Neural progenitor cell (in vitro differentiated cells): ENCODE data around the gene AJAP1. TPM values are rescaled to one million over a fixed set of nuclear protein-coding genes. Genes with fewer than 3 reads are reported as not detected.
"Not testable (repeated sequence)": the region's sequence is repeated elsewhere in the genome, so short reads cannot be mapped to it uniquely, and the experiment has no call there.

Source experiments
- DNase-seq: peaks from one replicate; pipeline ENCODE4 v3.0.0-alpha.2; 2016; ENCODE audit warnings: low spot score
- H2AFZ ChIP-seq: fragments of 200-600 bp; sonication (generic); replicated peaks from 2 replicates; pipeline ENCODE4 v1.6.1; 2016; ENCODE audit warnings: antibody characterized with exemption
- H3F3A ChIP-seq: fragments of 200-600 bp; sonication (generic); 2 replicates; pipeline ENCODE4 v1.6.1; 2016; ENCODE audit warnings: antibody characterized with exemption, low read depth
- H3K27ac ChIP-seq: fragments of 200-600 bp; sonication (generic); 2 replicates; pipeline ENCODE4 v1.5.1; 2016; ENCODE audit warnings: mild to moderate bottlenecking
- H3K27me3 ChIP-seq: fragments of 200-600 bp; sonication (generic); 2 replicates; pipeline ENCODE4 v1.6.1; 2016; ENCODE audit warnings: mild to moderate bottlenecking, moderate library complexity
- H3K36me3 ChIP-seq: fragments of 200-600 bp; sonication (generic); 2 replicates; pipeline ENCODE4 v1.5.1; 2016
- H3K4me1 ChIP-seq: fragments of 200-600 bp; sonication (generic); 2 replicates; pipeline ENCODE4 v1.6.1; 2016; ENCODE audit warnings: mixed run types
- H3K4me2 ChIP-seq: fragments of 200-600 bp; sonication (generic); 2 replicates; pipeline ENCODE4 v1.6.1; 2016
- H3K4me3 ChIP-seq: fragments of 200-600 bp; sonication (generic); 2 replicates; pipeline ENCODE4 v1.5.1; 2016
- H3K79me2 ChIP-seq: fragments of 200-600 bp; sonication (generic); 2 replicates; pipeline ENCODE4 v1.6.1; 2016; ENCODE audit warnings: low read depth
- H3K9ac ChIP-seq: fragments of 200-600 bp; sonication (generic); 2 replicates; pipeline ENCODE4 v1.6.1; 2016
- H3K9me3 ChIP-seq: fragments of 200-600 bp; sonication (generic); 2 replicates; pipeline ENCODE4 v1.5.1; 2016; ENCODE audit warnings: low read depth
- H4K20me1 ChIP-seq: fragments of 200-600 bp; sonication (generic); 2 replicates; pipeline ENCODE4 v1.6.1; 2016; ENCODE audit warnings: low read depth
- H3K27ac Mint-ChIP-seq: 3 replicates; pipeline ENCODE4 v1.8.0; 2021; ENCODE audit warnings: mixed read lengths
- H3K27me3 Mint-ChIP-seq: 2 replicates; pipeline ENCODE4 v1.8.0; 2022; ENCODE audit warnings: low read depth, mild to moderate bottlenecking, inconsistent platforms, moderate library complexity, mixed read lengths; ENCODE audit not compliant: insufficient read depth
- H3K36me3 Mint-ChIP-seq: 3 replicates; pipeline ENCODE4 v1.8.0; 2021; ENCODE audit warnings: mixed read lengths
- H3K4me1 Mint-ChIP-seq: 3 replicates; pipeline ENCODE4 v1.8.0; 2021; ENCODE audit warnings: mixed read lengths
- H3K4me3 Mint-ChIP-seq: 3 replicates; pipeline ENCODE4 v1.8.0; 2021; ENCODE audit warnings: mild to moderate bottlenecking, moderate library complexity, mixed read lengths
- H3K9me3 Mint-ChIP-seq: 3 replicates; pipeline ENCODE4 v1.8.0; 2020; ENCODE audit warnings: mixed read lengths
- CTCF ChIP-seq: fragments of 200-600 bp; sonication (generic); IDR thresholded peaks from 2 replicates; pipeline ENCODE4 v1.5.1; 2017; ENCODE audit warnings: antibody characterized with exemption, mild to moderate bottlenecking
- EZH2 ChIP-seq: fragments of 200-600 bp; sonication (generic); IDR thresholded peaks from 2 replicates; pipeline ENCODE4 v1.6.1; 2017; ENCODE audit warnings: antibody characterized with exemption, mild to moderate bottlenecking, moderate library complexity
- EZH2phosphoT487 ChIP-seq: fragments of 200-600 bp; sonication (generic); IDR thresholded peaks from 2 replicates; pipeline ENCODE4 v1.6.1; 2017; ENCODE audit warnings: antibody characterized with exemption
- total RNA-seq: library from RNA; depleted of rRNA; stranded (reverse); fragments of >200 nt; gene quantifications from 2 replicates; pipeline ENCODE4 v1.2.3, GENCODE V29; 2015; ENCODE audit warnings: low replicate concordance

Gene AJAP1
- total RNA-seq, 1 donor from 2014 or later: 0.21 TPM

- Mint-ChIP-seq H3K36me3 (peaks cover 13% of the 10 kb centered on the region), H3K9me3 (peaks cover 21% of the 10 kb centered on the region)
- TF ChIP-seq EZH2 (no peak), CTCF (no peak), EZH2phosphoT487 (no peak)
Measured at GRCh38 chr1:4665456-4665855, 11.0 kb downstream of the AJAP1 start.

GRCh38 chr1:4666683-4667082, 12.3 kb downstream of the AJAP1 start:
- not testable (repeated sequence) for H3K27me3 ChIP-seq, H3K79me2 ChIP-seq, H2AFZ ChIP-seq, H3K4me3 ChIP-seq, DNase-seq, H3K4me3 Mint-ChIP-seq, H4K20me1 ChIP-seq, H3K4me1 ChIP-seq, H3K4me1 Mint-ChIP-seq, H3K4me2 ChIP-seq, H3F3A ChIP-seq, H3K9me3 ChIP-seq, H3K9ac ChIP-seq, H3K36me3 ChIP-seq, H3K27ac Mint-ChIP-seq, H3K27ac ChIP-seq, H3K27me3 Mint-ChIP-seq
- Mint-ChIP-seq H3K9me3 (peaks cover 21% of the 10 kb centered on the region), H3K36me3 (peaks cover 13% of the 10 kb centered on the region)

More at GRCh38 chr1:4665456-4665855, 11.0 kb downstream of the AJAP1 start:
- no peaks in the 10 kb centered on the region for H3K4me1 ChIP-seq
- Mint-ChIP-seq H3K4me1 (peaks cover 16% of the 10 kb centered on the region), H3K4me3 (no peak overlapping the region), H3K27me3 (peaks cover 5% of the 10 kb centered on the region), H3K27ac (no peak overlapping the region)
- no peak for DNase-seq
- no peaks in the 10 kb centered on the region for H3K79me2 ChIP-seq
- H3K36me3 ChIP-seq: no peaks in the 10 kb centered on the region
- H3K9ac ChIP-seq: no peak overlapping the region
- H3K4me2 ChIP-seq: no peak overlapping the region
- H3K27me3 ChIP-seq: peaks cover 2% of the 10 kb centered on the region
- no peaks in the 10 kb centered on the region for H3F3A ChIP-seq
- H3K27ac ChIP-seq: no peak overlapping the region
- no peak overlapping the region for H2AFZ ChIP-seq
- no peaks in the 10 kb centered on the region for H3K9me3 ChIP-seq
- no peak overlapping the region for H3K4me3 ChIP-seq
- no peaks in the 10 kb centered on the region for H4K20me1 ChIP-seq

- peaks cover 12% of the 10 kb centered on the region for H3K36me3 Mint-ChIP-seq
Measured at GRCh38 chr1:4668743-4669700, 14.6 kb downstream of the AJAP1 start.

More at GRCh38 chr1:4668743-4669700, 14.6 kb downstream of the AJAP1 start:
- Histone ChIP-seq H3K79me2 (no peaks in the 10 kb centered on the region), H3K9me3 (no peaks in the 10 kb centered on the region), H3K36me3 (no peaks in the 10 kb centered on the region), H3K27me3 (no peaks in the 10 kb centered on the region), H3K4me1 (no peaks in the 10 kb centered on the region), H3K9ac (no peak overlapping the region), H4K20me1 (no peaks in the 10 kb centered on the region), H3K4me2 (no peak overlapping the region), H3F3A (no peaks in the 10 kb centered on the region), H3K4me3 (no peak overlapping the region), H3K27ac (no peak overlapping the region), H2AFZ (no peak overlapping the region)
- H3K4me1 Mint-ChIP-seq: peaks cover 4% of the 10 kb centered on the region
- TF ChIP-seq EZH2phosphoT487 (no peak), CTCF (no peak), EZH2 (no peak)
- H3K4me3 Mint-ChIP-seq: no peak overlapping the region
- H3K9me3 Mint-ChIP-seq: peaks cover 25% of the 10 kb centered on the region
- no peak overlapping the region for H3K27ac Mint-ChIP-seq
- H3K27me3 Mint-ChIP-seq: peaks cover 2% of the 10 kb centered on the region
- no peak for DNase-seq
